RWPE1 (cell line): Measurements from ENCODE around the gene LUC7L.

Experiments used
- CTCF ChIA-PET: fragments of 350-600 bp; sonication (Branson Sonifier 250); formaldehyde crosslinking; extraction: SDS; loops from one replicate; lab custom pipeline; 2021; lab: Yijun Ruan, JAX
- POLR2A ChIA-PET: fragments of 400-600 bp; formaldehyde crosslinking; extraction: SDS; loops from one replicate; lab custom pipeline; 2020; ENCODE audit warnings: antibody characterized with exemption; ENCODE audit not compliant: low non-redundant PET; lab: Yijun Ruan, JAX
- DNase-seq: peaks from one replicate; pipeline ENCODE4 v3.0.0; 2012; ENCODE audit warnings: low spot score
- H3K27ac ChIP-seq: fragments of 450-650 bp; 2 replicates; pipeline ENCODE4 v1.5.1; 2017
- CTCF ChIP-seq: fragments of 450-650 bp; conservative IDR thresholded peaks from 2 replicates; pipeline ENCODE4 v1.5.1; 2017; ENCODE audit warnings: low read depth, mild to moderate bottlenecking

The LUC7L gene

GRCh38 chr16:149024-149660 is 80.1 kb downstream of the LUC7L start:
- H3K27ac ChIP-seq, result no peak overlapping the region
- TF ChIP-seq CTCF, result no peak
- CTCF ChIA-PET, result interaction anchor here (0.6 to 0.7 kb wide), 2 partner anchors 11 to 83 kb away, joined by 3 to 5 read pairs; no protein-coding TSS in a partner anchor
- POLR2A ChIA-PET, result interaction anchor here (0.7 kb wide), 1 partner anchor 164 kb away, joined by 3 read pairs; no protein-coding TSS in a partner anchor
- no peak for DNase-seq

GRCh38 chr16:146646-147045 is 82.6 kb downstream of the LUC7L start:
- DNase-seq, result no peak
- H3K27ac ChIP-seq, result no peak overlapping the region
- ChIA-PET CTCF (no interaction called here), POLR2A (no interaction called here)
- TF ChIP-seq CTCF, result no peak

- TF ChIP-seq CTCF, result no peak
- ChIA-PET POLR2A (no interaction called here), CTCF (no interaction called here)
- no peak for DNase-seq
- H3K27ac ChIP-seq, result no peak overlapping the region
Measured at GRCh38 chr16:144797-145252, 84.4 kb downstream of the LUC7L start.

GRCh38 chr16:143456-143855 is 85.8 kb downstream of the LUC7L start:
- peak overlapping the region; percentile 42 for H3K27ac ChIP-seq
- no peak for DNase-seq
- TF ChIP-seq CTCF, result no peak
- POLR2A ChIA-PET, result no interaction called here
- CTCF ChIA-PET, result interaction anchor here (0.6 kb wide), 1 partner anchor 27 kb away, joined by 3 read pairs; no protein-coding TSS in a partner anchor

DNA sequence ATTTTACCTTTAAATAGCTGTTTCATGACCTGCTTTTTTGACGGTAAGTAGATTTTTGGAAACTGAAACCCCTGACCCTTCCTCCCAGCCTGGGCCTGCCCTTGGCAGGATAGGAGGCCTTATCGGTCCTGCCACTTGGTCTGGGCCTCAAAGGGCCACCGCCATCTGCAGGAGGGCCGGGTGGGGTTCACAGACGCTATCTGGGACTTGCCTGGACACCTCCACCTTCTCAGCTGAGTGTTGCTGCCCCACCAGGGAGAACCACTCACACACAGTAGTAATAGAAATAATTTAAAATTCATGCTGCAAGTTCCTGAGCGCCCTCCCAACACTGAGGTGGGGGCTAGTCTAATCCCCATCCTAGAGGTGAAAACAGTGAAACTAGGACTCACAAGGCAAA is 86.2 kb downstream of the LUC7L start:
- peak overlapping the region; percentile 42 for H3K27ac ChIP-seq
- DNase-seq, result no peak
- ChIA-PET CTCF (interaction anchor here (0.6 kb wide), 1 partner anchor 27 kb away, joined by 3 read pairs; no protein-coding TSS in a partner anchor), POLR2A (no interaction called here)
- TF ChIP-seq CTCF, result no peak

DNA sequence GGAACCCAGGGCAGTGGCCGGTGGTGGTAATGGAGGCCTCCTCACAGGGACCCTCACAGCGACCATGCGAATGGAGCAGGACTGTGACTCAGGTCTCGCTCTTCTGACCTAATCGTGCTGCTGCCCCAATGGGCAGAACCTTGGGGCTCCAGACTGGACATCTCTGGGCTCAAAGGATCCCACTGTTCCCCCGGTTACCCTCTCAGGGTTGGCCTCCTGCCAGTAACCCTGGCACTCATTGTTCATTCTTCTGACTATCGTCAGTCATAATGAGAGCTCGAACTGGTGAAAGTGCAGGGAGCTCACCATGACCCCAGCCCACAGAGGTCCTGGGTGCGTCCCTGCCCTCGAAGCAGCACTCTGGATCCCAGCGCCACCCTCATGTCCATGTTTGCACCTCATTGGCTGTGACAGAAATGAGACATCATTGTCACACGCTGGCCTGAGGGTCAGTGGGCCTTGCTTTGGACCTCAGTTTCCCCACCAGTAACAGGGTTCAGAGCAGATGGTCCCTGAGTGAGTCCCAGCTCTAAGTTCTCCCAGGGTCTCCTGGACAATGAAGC is 86.8 kb downstream of the LUC7L start:
- DNase-seq, result no peak
- CTCF ChIA-PET, result no interaction called here
- no peak for TF ChIP-seq CTCF
- no peak overlapping the region for H3K27ac ChIP-seq
- POLR2A ChIA-PET, result no interaction called here
